ENCODE results near the gene WNT9A.

GRCh38 chr1:227923353-227924167, 24.2 kb downstream of the WNT9A start:
- no peak for TF ChIP-seq TCF12 (IDR thresholded peaks at IDR 0.05; ENCODE audit: low read depth)
- no peak for TF ChIP-seq TAF1 (IDR thresholded peaks at IDR 0.05; ENCODE audit: low read depth)
